GM12801 (cell line): ENCODE results near the gene C22orf23.

Experiments
- CTCF ChIP-seq: IDR thresholded peaks from one replicate; pipeline ENCODE4 v1.5.1; 2011; ENCODE audit warnings: control low read depth; ENCODE audit not compliant: insufficient read length; ENCODE audit errors: extremely low read depth

The C22orf23 gene

GRCh38 chr22:37894939-37895670 lies 58.3 kb downstream of the C22orf23 start:
- TF ChIP-seq CTCF, result no peak

- TF ChIP-seq CTCF, result no peak
Measured at GRCh38 chr22:37893583-37893983, 59.8 kb downstream of the C22orf23 start.
